ENCODE data around the gene ZNF75A.

The ZNF75A gene

GRCh38 chr16:3327514-3327913, 22.2 kb downstream of the ZNF75A start:
- Mint-ChIP-seq H3K9me3 (peaks cover 19% of the 10 kb centered on the region), H3K27me3 (no peaks in the 10 kb centered on the region), H3K27ac (no peak overlapping the region), H3K36me3 (ENCODE audit: low read depth) (no peaks in the 10 kb centered on the region), H3K4me3 (no peak overlapping the region), H3K4me1 (ENCODE audit: low read depth) (no peaks in the 10 kb centered on the region)

DNA sequence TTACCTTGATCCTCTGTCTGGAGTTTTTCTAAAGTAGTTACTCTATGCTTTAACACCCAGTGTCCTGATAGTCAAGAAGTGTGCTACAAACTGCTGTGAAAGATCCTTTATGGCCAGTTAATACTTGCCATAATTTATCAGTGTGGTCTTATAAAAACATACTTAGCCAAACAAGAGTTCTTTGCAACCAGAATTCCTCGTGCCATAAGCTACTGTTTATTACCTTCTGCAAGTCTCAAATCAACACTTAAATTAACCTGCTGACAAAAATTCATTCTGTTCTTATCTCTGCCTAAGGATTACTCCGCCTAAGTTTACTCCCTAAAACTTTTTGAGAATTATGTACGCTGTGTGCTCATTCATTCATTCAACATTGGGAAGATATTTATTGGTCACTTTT, 22.8 kb downstream of the ZNF75A start:
- Mint-ChIP-seq H3K9me3 (peaks cover 19% of the 10 kb centered on the region), H3K4me1 (ENCODE audit: low read depth) (no peaks in the 10 kb centered on the region), H3K36me3 (ENCODE audit: low read depth) (no peaks in the 10 kb centered on the region), H3K27ac (no peak overlapping the region), H3K27me3 (no peaks in the 10 kb centered on the region), H3K4me3 (no peak overlapping the region)

DNA sequence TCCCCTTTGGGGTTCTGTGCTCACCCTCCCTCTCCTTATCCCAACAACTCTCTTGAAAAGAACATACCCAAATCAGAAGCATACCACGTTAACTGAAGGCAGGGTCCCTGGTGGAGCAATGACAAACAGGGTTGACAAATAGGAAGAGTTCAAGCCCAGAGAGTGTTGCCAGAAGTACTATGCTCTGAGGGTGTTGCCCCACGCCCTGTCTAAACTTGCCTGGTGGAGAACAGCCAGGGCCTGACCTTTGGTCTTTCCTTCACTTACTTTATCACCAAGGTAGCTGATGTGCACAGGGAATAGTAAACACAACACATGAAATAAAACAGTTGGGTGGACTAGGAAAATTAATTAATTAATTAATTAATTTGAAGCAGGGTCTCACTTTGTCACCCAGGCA, 23.3 kb downstream of the ZNF75A start:
- H3K4me1 Mint-ChIP-seq (ENCODE audit: low read depth): no peaks in the 10 kb centered on the region
- no peaks in the 10 kb centered on the region for H3K36me3 Mint-ChIP-seq (ENCODE audit: low read depth)
- H3K9me3 Mint-ChIP-seq: peaks cover 19% of the 10 kb centered on the region
- no peak overlapping the region for H3K27ac Mint-ChIP-seq
- H3K27me3 Mint-ChIP-seq: no peaks in the 10 kb centered on the region
- no peak overlapping the region for H3K4me3 Mint-ChIP-seq

- Mint-ChIP-seq H3K4me3 (no peak overlapping the region), H3K36me3 (ENCODE audit: low read depth) (no peaks in the 10 kb centered on the region)
Measured at GRCh38 chr16:3346041-3346440, 40.7 kb downstream of the ZNF75A start.

GRCh38 chr16:3347586-3347985, 42.3 kb downstream of the ZNF75A start:
- no peaks in the 10 kb centered on the region for H3K9me3 Mint-ChIP-seq
- no peaks in the 10 kb centered on the region for H3K27me3 Mint-ChIP-seq
- H3K27ac Mint-ChIP-seq: no peak overlapping the region
- no peaks in the 10 kb centered on the region for H3K4me1 Mint-ChIP-seq (ENCODE audit: low read depth)
- no peak overlapping the region for H3K4me3 Mint-ChIP-seq
- H3K36me3 Mint-ChIP-seq (ENCODE audit: low read depth): no peaks in the 10 kb centered on the region

More at GRCh38 chr16:3346041-3346440, 40.7 kb downstream of the ZNF75A start:
- Mint-ChIP-seq H3K27ac (no peak overlapping the region), H3K9me3 (no peaks in the 10 kb centered on the region), H3K4me1 (ENCODE audit: low read depth) (no peaks in the 10 kb centered on the region), H3K27me3 (no peaks in the 10 kb centered on the region)

DNA sequence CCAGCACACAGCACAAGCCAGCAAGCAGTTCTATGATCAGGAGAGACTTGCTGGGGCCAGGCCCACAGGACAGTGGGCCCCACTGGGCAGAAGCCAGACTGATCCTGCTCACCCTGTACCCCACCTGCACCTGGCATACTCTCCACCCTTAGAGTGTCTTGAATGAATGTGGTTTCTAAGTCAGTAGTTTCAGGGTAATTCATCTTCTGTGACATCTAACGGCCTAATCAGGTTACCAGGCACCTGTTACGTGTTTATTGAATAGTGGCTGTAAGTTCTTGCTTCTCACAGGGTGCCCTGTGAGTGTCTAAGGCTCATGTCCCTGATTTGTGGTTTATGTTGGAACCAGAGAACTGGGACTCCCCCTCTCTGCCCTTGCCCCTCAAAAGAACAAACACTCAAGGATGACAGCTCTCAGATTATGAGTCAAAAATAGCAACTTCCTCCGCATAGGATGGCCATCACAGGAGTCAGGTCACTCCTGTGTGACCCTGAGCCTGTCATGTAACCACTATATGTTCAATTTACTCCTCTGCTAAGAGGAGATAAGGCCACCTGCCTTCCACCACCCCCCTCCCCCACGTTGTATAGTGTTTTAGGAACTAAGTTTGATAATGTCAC, 43.4 kb downstream of the ZNF75A start:
- Mint-ChIP-seq H3K36me3 (ENCODE audit: low read depth) (no peaks in the 10 kb centered on the region), H3K9me3 (no peaks in the 10 kb centered on the region), H3K4me3 (no peak overlapping the region), H3K27me3 (no peaks in the 10 kb centered on the region), H3K4me1 (ENCODE audit: low read depth) (no peaks in the 10 kb centered on the region), H3K27ac (no peak overlapping the region)

DNA sequence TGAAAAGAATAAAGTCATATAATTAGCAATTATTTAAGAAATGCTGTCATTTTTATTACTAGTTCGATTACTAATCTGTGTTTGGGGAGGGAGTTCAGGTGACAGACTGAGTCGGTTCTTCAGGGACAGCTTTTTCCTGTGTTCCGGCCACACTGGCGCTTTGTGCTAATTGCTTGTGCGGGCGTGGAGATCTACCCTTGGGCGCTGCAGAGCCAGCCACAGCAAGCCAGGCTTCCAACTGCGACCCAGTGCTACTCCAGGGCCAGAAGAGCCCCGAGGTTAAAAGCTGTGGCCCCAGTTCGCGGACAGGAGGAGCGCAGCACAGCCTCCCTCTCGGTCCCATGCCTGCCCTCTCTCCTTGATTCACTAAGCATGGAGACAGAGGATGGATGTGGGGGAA, 43.9 kb downstream of the ZNF75A start:
- H3K4me3 Mint-ChIP-seq: no peak overlapping the region
- H3K27ac Mint-ChIP-seq: no peak overlapping the region
- H3K27me3 Mint-ChIP-seq: no peaks in the 10 kb centered on the region
- no peaks in the 10 kb centered on the region for H3K36me3 Mint-ChIP-seq (ENCODE audit: low read depth)
- H3K4me1 Mint-ChIP-seq (ENCODE audit: low read depth): no peaks in the 10 kb centered on the region
- H3K9me3 Mint-ChIP-seq: no peaks in the 10 kb centered on the region

GRCh38 chr16:3355589-3355988, 50.3 kb downstream of the ZNF75A start, which contains the start of gene OR2C1:
OR2C1 (plus strand) TSS chr16:3355889; CDS start chr16:3355941, 52 bp downstream.
- no peak within 1 kb of the TSS for H3K27ac Mint-ChIP-seq

GRCh38 chr16:3356118-3356517, 50.8 kb downstream of the ZNF75A start:
- no peaks in the 10 kb centered on the region for H3K36me3 Mint-ChIP-seq (ENCODE audit: low read depth)
- peaks cover 16% of the 10 kb centered on the region for H3K27me3 Mint-ChIP-seq
- H3K9me3 Mint-ChIP-seq: peaks cover 3% of the 10 kb centered on the region
- no peak overlapping the region for H3K27ac Mint-ChIP-seq
- no peak overlapping the region for H3K4me3 Mint-ChIP-seq
- H3K4me1 Mint-ChIP-seq (ENCODE audit: low read depth): no peaks in the 10 kb centered on the region

More at GRCh38 chr16:3355589-3355988, 50.3 kb downstream of the ZNF75A start, which contains the start of gene OR2C1:
- peaks cover 11% of the 10 kb centered on the region for H3K27me3 Mint-ChIP-seq
- no peaks in the 10 kb centered on the region for H3K36me3 Mint-ChIP-seq (ENCODE audit: low read depth)
- H3K9me3 Mint-ChIP-seq: peaks cover 3% of the 10 kb centered on the region
- H3K4me3 Mint-ChIP-seq: no peak within 1 kb of the TSS
- H3K4me1 Mint-ChIP-seq (ENCODE audit: low read depth): no peaks in the 10 kb centered on the region

DNA sequence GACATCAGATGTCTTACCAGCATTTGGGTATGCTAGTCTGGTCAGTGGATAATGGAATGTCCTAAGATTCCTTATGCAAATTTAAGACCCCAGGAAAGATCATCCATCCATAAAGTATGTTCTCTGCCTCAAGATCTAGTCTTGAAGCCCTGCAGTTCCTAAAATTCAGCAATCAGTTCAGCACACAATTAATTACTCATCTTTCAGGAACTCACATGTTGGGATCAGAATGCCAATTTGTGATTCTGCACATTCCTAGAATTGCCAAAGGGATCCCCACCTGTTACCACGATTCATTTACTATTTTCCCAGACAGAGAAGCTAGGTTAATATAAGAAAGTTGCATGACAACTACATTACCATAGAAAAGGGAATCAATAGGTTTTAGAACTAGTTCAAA, 53.6 kb downstream of the ZNF75A start:
- Mint-ChIP-seq H3K9me3 (peaks cover 9% of the 10 kb centered on the region), H3K27ac (no peak overlapping the region), H3K36me3 (ENCODE audit: low read depth) (peaks cover 3% of the 10 kb centered on the region), H3K27me3 (peaks cover 32% of the 10 kb centered on the region), H3K4me3 (no peak overlapping the region), H3K4me1 (ENCODE audit: low read depth) (no peaks in the 10 kb centered on the region)

- Mint-ChIP-seq H3K27ac (no peak overlapping the region), H3K9me3 (peaks cover 12% of the 10 kb centered on the region), H3K4me3 (no peak overlapping the region), H3K4me1 (ENCODE audit: low read depth) (peaks cover 14% of the 10 kb centered on the region), H3K36me3 (ENCODE audit: low read depth) (peaks cover 16% of the 10 kb centered on the region), H3K27me3 (peaks cover 32% of the 10 kb centered on the region)
Measured at GRCh38 chr16:3362931-3363330, 57.6 kb downstream of the ZNF75A start.

DNA sequence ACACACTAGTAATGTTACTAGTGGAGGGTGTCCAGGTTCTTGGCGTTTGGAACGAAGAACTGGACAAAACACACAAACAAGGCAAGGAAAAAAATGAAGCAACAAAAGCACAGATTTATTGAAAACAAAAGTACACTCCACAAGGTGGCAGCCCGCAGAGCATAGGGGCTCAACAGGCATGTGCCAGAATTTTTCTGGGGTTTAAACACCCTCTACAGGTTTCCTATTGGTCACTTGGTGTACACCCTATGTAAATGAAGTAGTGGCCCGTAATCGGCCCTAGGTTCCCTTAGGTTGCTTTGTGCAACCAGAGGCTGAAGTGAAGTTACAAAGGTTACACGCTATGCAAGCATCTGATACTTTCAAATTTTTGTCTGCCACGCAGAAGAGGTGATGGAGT, 58.5 kb downstream of the ZNF75A start:
- H3K4me3 Mint-ChIP-seq: no peak overlapping the region
- H3K4me1 Mint-ChIP-seq (ENCODE audit: low read depth): peaks cover 14% of the 10 kb centered on the region
- H3K36me3 Mint-ChIP-seq (ENCODE audit: low read depth): peaks cover 16% of the 10 kb centered on the region
- H3K27me3 Mint-ChIP-seq: peaks cover 29% of the 10 kb centered on the region
- no peak overlapping the region for H3K27ac Mint-ChIP-seq
- peaks cover 12% of the 10 kb centered on the region for H3K9me3 Mint-ChIP-seq

DNA sequence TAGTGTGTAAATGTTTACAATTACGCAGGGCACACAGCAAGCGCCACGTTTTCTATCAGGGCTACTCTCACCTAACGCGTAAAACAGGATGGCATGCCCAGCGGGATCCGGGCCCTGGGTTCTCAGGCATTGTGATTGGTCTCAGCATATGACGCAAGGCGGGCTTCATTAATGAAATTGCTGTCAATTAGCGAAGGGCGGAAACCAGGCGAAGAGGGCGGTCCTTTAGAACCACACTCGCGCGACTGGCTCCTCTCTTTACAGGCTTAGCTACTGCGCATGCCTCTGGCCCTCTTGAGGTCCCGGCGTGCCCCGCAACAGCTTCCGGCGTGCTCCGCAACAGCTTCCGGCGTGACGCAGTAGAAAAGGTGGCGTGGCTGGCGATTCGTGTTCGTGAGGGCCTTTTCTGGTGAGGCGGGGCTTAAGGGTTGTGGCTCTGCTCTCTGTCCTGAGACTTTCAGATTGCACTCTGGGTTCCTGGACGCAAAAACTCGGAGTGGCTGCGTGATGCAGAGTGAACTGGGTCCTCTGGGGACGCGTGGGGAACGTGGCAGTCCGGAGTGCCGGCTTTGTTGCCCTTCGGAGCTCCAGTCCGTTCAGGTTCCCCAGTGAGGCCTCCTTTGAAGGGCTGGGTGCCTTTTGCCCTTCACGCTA, 59.6 kb downstream of the ZNF75A start:
- H3K36me3 Mint-ChIP-seq (ENCODE audit: low read depth): peaks cover 16% of the 10 kb centered on the region

More for the DNA sequence above, 59.6 kb downstream of the ZNF75A start:
- H3K27me3 Mint-ChIP-seq: peaks cover 24% of the 10 kb centered on the region
- H3K4me3 Mint-ChIP-seq: peak overlapping the region; percentile 83
- peaks cover 14% of the 10 kb centered on the region for H3K4me1 Mint-ChIP-seq (ENCODE audit: low read depth)
- H3K9me3 Mint-ChIP-seq: peaks cover 12% of the 10 kb centered on the region
- peak overlapping the region; percentile 87 for H3K27ac Mint-ChIP-seq

Data from stimulated activated naive CD8-positive, alpha-beta T cell treated with anti-CD3 and anti-CD28 coated beads, Interleukin-15, Interleukin-2, amounts not matched to agents 100 ng/mL and 50 ng/mL, for 24 hours (primary cell).